Stimulated activated naive CD4-positive, alpha-beta T cell treated with Interleukin-2 at 50 U/mL for 16 hours (primary cell): ENCODE measurements around the gene CNDP2.

ENCODE experiments used
- DNase-seq: peaks from one replicate; lab custom pipeline; 2025; lab: John Stamatoyannopoulos, UW

CNDP2 gene

GRCh38 chr18:74495581-74496507 is at the start of gene CNDP2:
TSS of gene CNDP2 (plus strand) at chr18:74496363. CDS start at chr18:74499974, 3,611 bp downstream.
- peak; percentile 98 for DNase-seq

- DNase-seq, result no peak
These were observed 49.3 kb upstream of the CNDP2 start for GRCh38 chr18:74446631-74447403.

GRCh38 chr18:74447404-74448152 is 48.6 kb upstream of the CNDP2 start:
- no peak for DNase-seq

- no peak for DNase-seq
These were observed 45.5 kb upstream of the CNDP2 start for GRCh38 chr18:74450626-74451025.

- no peak for DNase-seq
These were observed 45.0 kb upstream of the CNDP2 start for GRCh38 chr18:74451148-74451547.

GRCh38 chr18:74453016-74453566 is 43.1 kb upstream of the CNDP2 start:
- no peak for DNase-seq

GRCh38 chr18:74453642-74454198 is 42.4 kb upstream of the CNDP2 start:
- DNase-seq, result no peak

GRCh38 chr18:74454279-74454751 is 41.8 kb upstream of the CNDP2 start:
- no peak for DNase-seq

GRCh38 chr18:74455386-74455785 is 40.8 kb upstream of the CNDP2 start:
- DNase-seq, result no peak

GRCh38 chr18:74456017-74456348 is 40.2 kb upstream of the CNDP2 start:
- DNase-seq, result no peak

GRCh38 chr18:74456349-74457042 is 39.7 kb upstream of the CNDP2 start:
- DNase-seq, result no peak

GRCh38 chr18:74457043-74457724 is 39.0 kb upstream of the CNDP2 start, which contains the start of gene DIPK1C:
TSS of gene DIPK1C (minus strand) at chr18:74457308. CDS start at chr18:74457259, 49 bp downstream.
- no peak for DNase-seq

GRCh38 chr18:74457725-74458421 is 38.3 kb upstream of the CNDP2 start:
- DNase-seq, result no peak

GRCh38 chr18:74459889-74460288 is 36.3 kb upstream of the CNDP2 start:
- no peak for DNase-seq

GRCh38 chr18:74460825-74461224 is 35.3 kb upstream of the CNDP2 start:
- DNase-seq, result no peak

- DNase-seq, result no peak
These were observed 32.9 kb upstream of the CNDP2 start for GRCh38 chr18:74463254-74463653.

GRCh38 chr18:74463983-74464382 is 32.2 kb upstream of the CNDP2 start:
- DNase-seq, result no peak

- DNase-seq, result no peak
These were observed 30.4 kb upstream of the CNDP2 start for GRCh38 chr18:74465775-74466174.

GRCh38 chr18:74468547-74469061 is 27.6 kb upstream of the CNDP2 start:
- DNase-seq, result no peak
